Measurements from ENCODE around the gene SUSD6.
A peak's percentile ranks its signal among the peaks of the same experiment; 100 is the strongest.

The SUSD6 gene

DNA sequence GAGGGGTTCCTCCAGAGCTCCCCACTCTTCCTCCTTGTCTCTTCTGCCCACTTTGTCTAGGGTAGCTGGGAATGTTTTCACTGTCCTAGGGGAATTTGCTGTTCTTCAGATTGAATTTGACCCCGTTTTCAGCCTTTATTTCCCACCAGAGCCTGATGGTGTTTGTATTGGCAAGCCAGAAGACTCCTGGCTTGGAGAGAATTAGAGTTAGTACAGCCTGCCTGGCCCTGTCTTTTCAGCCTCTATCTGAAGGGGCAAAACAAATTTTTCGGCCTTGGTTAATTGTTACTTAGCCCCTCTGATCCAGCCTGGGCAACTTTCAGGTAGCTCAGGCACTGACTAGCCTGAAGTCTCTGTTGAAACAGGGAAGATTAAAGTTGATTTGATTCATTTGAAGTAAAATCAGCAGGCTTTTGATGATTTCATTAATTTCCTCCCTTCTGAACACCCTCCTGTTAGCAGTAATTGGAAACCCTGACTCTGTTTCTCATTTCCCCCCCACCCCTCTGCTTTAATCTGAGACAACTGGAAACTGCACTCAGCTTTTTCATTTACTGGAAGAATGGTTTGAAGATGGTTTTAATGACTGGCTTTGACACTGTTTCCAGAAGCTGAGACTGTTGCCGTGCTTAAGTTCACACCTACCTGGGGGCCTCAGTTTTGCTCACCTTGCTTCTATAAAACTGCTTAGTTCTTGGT, 63.3 kb downstream of the SUSD6 start:
- no peak for DNase-seq

DNA sequence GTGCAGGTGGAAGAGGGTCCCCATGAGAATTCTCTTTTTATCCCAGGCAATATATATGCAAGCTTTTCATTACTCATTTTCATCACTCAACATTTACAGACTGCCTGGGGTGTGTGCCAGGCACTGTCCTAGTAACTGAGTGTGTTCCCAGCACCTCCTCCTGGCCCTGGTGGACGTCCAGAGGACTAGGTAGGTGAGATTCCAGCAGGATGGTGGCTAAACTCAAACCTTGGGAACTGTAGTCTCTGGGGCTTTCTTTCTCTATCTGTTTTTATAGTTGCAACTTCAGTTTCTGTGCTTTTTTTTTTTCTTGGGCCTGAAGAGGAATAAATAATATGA, 63.8 kb downstream of the SUSD6 start:
- no peak for DNase-seq

DNA sequence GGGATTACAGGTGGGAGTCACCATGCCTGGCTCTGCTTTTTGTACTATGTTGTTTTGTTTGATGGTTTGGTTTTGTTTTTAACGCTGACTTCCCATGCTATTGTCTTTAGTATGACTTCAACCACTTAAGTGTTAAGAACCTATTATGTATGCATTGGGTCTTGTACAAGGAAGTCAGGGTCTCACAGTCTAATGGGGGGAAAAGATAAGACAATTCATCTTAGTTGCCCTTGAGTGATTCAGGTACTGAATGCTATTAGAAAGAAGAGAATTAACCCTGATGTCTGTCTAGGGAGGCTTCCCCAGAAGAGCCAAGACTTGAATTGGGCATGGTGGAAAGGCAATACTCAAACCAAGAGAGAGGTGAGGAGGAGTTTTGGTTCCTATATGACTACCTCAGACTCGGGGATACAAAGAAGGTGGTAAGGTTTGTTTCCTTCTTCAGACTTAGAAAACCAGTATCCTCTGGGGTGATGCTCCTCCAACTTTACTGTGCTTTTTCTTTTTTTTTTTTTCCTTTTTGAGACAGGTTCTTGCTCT, 64.6 kb downstream of the SUSD6 start:
- no peak for DNase-seq

DNA sequence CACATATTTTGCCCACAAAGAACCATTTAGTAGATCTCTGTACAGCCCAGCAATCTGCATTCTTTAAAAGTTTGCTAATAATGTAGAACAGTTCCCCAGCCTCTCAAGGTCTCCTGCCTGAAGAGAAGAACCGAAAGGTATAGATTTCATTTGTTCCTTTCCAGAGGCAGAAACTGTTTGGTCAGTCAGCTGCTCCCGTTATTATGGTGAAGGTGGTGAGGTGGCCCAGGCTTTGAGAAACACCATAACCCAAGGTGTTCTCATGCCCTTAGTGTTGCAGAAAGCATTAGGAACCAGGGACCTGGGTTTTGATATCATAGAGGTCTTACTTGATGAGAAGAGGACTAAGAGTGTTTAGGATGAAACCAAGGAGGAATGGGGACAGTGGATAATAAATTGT, 65.3 kb downstream of the SUSD6 start:
- DNase-seq: no peak

DNA sequence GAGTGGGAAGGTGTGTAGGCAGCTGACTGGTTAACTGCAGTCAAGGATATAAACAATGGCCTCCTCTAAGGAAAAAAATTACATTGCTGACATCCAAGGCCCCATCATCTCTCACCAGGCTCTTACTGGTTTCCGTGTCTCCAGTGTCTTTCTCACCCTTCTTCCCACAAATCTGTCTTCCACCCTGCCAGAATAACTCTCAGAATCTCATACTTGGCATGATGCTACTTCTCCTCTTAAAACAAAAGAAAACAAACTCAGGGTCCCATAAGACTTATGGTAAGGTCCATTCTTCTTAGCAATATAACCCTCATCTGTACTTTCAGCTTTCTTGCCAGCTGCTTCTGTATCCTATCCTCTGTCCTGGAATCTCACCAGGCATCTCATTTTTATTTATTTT, 68.9 kb downstream of the SUSD6 start:
- DNase-seq: no peak

DNA sequence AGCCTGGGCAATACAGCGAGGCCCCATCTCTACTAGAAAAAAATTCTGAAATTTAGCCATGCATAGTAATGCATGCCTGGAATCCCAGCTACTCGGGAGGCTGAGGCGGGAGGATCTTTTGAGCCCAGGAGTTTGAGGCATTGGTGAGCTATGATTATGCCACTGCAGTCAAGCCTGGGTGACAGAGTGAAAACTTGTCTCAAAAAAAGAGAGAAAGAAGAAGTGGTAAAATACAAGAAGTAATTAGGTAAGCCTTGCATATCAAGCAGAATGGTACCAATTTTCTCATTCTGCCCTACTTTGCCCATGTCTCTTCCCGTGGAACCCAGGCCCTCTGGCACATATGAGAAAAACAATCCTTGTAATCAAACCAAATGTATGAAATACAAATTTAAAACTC, 70.7 kb downstream of the SUSD6 start:
- no peak for DNase-seq

DNA sequence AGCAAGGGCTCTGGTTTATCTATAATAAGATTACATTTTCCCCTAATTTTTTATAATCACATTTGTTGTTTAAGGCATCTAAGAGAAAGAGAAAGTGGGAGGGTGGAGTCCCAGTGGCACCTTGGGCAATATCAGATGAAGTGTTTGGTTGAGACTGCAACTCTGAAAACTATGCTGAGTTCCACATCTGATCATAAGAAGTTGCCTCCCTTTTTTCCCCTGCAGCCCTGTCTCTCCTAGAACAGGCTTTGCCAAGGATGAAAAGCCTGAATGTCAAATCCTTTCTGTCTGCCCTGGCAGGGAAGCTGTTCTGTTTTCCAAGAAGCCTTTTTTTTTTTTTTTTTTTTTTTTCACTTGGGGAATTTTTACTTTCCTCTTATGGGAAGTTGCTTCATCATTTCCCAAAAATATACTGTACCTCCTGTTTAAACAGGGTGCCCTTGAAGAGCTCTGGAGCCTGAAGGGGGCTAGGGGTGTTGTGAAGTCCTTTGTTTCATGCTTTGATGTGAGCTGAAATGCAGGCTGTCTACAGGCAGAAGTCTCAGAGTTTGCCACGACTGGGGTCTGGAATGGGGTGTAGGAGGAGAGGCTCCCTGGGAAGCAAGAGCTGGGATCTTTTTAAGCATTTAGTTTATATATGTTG, 71.3 kb downstream of the SUSD6 start:
- no peak for DNase-seq

DNA sequence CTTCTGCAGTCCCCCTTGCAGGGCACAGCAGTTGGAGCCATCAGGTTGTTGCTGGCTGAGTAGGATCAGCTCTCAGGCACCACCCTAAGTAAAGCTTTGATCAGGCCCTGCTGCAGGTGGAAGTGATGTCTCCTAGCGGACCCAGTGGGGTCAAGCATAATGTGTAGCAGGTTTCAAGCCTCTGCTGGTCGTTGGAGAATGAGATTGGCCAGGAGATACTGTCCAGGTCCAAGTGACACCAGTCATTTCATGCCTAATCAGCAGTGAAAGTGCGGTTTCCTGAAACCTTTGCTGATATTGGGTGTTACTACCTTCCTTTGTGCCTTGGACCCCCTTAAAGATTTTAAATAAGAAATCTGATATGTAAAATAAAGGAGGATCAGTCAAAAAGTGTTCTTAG, 72.6 kb downstream of the SUSD6 start:
- DNase-seq: no peak

DNA sequence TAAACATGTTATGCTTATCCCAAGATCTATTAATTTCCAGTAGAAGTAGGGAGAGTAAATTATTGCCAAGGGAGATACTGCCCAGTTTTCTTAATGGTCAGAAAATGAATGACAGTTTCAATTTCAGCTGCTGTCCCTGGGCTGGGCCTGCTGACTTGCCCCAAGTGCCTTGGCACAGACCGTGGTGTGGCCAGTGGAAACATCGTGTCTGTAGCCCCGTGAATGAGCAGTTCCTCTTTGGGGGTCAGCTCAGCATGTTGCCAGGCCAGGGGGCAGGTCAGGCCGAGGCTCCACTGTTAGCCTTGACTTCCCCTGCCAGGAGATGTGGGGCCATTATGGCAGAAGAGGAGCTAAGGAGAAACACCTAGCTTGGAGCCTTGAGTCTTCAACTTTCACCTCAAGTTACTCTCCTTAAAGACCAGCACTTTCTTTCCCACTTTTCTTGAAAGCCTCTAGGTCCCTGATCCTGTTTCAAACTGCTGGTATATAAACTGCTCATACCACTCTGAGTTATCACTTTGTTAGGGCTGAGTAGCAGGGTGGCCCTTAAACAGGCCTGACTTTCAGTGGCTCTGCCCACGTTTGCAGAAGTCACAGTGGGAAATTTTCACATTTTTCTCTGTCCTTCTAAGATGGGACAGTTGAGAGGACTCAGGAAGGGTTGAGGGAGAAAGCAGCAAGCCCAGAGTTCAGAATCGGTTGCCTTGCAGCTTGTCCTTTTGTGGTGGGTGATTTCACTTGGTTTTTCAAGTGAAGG, 73.2 kb downstream of the SUSD6 start:
- no peak for DNase-seq

DNA sequence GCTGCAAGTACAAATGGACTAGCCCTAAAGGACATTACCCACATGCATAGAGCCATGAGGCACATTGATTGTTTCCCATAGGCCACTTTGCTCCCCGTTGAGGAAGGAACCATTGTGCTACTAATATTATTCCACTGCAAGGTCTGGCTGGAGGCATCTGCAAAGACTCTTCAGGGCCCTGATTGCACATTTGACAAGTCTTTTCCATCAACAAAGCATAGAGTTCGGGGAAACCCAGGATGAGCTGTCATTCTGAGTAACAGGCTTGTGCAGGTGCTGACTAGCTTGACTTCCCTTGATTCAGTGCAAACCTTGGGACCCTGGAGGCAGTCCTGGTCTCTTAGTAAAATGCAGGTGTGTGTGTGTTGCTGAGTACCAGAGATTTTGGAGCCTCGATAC, 73.8 kb downstream of the SUSD6 start:
- peak; percentile 37 for DNase-seq

DNA sequence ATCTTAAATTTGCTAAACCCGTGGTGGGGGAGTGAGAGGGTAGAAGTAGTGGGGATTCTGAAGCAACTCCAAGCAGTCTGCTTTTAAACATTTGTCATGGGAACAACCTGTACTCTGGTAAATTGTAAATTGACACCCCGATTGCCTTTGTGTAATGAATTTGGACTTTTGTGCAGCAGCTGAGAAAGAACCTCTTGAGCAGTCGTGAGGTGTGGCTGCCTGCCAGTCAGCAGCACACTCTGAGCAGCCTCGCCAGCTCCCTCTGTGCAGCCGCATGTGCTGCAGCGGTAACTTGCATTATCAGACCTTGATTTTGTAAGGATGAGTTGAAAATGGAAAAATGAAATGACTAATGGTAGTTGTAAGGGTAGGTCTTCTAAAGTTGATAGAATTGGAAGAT, 74.3 kb downstream of the SUSD6 start:
- no peak for DNase-seq

DNA sequence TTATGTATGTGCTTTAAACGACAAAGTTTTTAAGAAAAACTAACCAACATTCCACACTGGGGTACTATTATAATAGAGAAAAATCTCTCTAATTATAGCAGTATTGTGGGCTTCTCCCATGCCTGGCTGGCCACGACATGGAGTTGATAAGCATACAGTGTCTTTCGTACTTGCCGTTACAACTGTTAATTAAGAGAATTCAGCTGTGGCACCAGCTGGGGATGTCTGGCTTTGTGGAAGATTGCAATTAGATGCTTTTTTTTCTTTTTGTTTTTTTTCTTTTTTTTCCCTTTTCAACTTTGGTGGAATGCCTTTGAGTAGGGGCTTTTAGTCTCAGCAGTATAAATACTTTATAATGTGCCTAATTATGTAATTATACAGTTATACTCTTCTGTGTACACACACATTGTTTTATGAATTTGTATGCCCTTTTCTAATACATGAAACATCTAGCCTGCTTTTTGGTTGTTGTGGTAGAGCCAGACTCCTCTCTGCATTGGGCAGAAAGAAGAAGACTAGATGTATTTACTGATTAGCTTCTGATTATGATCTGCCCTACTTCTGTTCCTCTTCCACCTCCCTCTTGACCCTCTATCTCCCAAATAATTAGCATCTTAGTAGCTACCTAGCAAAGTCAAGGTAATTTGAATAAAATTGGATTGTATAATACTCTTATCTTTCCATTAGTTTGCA, 76.4 kb downstream of the SUSD6 start:
- no peak for DNase-seq

DNA sequence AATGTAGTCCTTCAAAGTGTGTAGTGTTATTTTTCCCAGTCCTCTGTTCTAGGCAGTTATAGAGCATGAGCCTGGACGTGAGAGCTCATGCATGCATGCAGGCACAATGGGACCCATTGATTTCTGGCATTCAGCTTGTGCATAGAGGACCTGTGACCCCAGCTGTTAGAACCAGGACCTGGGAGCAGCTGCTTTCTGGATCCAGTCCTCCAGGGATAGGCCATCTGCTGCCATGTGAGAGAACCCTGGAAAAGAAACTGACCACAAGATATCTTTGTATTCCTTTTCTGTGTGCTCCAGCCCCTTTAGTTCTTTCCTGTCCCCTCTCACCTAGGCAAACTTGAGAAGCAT, 76.9 kb downstream of the SUSD6 start:
- no peak for DNase-seq

DNA sequence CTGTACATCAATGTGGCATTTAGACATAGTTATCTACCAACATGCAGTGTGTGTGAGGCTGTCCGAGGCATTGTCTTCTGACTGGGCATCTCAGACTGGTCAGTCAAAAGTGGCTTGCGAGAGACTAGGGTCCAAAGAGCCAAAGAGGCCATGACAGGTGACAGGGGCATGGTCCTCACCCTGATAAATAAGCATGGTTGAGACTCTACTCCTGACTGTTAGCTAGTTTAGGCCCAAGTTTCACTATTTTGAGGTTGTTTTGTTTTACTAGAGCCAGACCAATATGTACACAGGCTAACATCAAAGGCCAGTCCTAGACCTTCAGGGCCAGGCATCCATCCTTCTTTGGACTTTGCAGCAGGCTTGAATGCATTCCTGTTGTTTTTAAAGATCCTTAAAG, 78.6 kb downstream of the SUSD6 start:
- no peak for DNase-seq

DNA sequence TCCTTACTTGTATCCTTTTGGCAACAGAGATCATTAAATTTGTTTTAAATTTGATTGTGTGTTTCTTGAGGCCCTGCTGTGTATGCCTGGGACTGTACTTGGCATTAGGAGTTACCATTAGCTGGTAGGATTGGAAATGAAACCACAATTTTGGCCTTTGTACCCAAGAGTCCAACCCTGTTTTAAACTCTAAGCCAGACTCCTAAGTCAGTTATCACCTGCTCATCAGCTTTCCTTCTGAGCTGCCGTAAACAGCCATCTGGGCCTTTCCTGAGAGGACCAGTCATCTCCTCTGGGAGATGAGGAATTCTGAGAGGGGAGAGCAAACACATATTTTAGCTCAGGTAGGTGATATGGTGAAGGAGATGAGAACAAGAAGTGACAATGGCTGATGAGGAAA, 81.2 kb downstream of the SUSD6 start:
- DNase-seq: no peak

DNA sequence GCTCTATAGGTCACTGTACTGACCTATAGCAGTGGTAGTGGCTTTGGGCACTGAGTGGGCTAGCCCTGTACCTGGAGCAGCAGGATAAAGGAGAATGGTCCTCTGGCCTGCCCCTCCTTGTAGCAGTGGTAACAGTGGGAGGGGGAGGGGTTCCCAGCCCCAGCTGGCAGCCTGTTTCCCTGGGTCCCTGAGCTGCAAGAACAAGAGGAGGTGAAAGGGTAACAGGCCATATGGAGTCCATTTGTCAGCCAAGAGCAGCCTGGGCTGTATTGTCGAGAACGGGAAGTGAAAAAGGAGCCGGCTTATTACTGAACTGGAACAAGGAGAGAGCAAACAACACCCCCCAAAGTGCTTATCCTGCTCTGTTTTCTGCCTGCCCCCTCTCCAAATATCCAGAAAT, 81.7 kb downstream of the SUSD6 start:
- no peak for DNase-seq

DNA sequence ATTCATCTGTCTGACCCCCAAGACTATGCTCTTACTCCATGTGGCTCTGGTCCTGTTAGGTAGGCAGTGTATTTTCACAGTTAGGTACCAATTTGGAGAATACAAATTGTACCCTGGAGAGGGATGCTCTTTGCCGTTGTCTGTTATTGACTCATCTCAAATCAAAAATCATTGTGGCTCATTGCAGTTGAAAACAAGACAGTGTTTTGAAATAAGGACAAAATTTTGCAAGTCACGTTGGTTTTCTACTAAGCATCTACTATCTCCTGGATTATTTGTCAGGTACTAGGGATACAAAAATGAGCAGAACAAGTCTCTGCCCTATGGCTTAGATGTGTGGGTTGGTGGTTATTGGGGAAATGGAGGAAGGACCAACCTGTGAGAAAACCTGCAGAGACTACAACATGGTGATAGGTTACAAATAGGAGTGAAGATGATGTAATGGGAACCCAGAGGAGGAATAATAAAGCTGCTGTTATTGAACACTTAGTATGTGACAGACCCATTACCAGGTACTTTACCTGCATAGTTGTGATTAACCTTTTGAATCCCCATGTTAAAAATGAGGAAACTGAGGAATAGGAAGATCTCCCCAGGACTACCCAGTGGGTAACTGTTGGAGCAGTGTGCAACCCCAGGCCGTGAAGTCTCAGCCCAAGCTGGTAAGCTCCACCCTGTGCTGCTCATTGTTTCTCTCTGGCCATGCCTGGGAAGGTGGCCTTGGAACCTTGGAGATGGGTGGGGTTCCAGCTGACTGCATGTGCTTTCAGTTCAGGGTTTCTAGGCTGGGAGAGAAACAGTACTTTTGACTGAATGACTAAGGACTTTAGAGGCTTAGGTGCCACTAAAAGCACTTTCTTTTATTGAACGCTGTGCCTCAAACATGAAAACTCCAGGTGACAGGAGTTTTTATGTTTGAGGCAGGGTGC, 82.7 kb downstream of the SUSD6 start:
- no peak for DNase-seq

DNA sequence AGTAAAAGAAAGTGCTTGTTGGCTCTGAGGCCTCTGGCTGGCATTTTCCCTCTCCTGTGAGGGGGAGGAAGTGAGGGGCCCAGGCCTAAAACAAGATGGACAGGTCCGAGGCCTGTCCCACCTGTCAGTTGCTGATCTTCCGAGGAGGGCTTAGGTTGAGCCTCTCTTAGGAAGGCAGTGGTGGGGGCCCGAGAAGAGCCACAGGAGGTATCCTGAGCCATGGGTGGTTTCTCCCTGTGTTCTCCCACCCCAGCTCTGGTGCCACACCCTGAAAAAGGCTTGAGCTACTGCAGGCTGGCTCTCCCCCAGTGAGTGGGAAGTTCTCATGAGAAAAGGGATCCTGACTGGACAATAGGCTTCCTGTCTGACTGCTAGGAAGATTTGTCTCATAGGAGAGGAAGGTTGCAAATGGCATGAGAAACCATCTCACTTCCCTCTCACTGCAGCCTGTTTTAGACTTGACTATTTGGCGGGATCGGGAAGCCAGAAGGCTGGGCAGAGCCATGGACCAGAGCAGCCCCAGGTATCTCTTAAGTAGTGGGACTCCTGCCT, 83.4 kb downstream of the SUSD6 start:
- no peak for DNase-seq

DNA sequence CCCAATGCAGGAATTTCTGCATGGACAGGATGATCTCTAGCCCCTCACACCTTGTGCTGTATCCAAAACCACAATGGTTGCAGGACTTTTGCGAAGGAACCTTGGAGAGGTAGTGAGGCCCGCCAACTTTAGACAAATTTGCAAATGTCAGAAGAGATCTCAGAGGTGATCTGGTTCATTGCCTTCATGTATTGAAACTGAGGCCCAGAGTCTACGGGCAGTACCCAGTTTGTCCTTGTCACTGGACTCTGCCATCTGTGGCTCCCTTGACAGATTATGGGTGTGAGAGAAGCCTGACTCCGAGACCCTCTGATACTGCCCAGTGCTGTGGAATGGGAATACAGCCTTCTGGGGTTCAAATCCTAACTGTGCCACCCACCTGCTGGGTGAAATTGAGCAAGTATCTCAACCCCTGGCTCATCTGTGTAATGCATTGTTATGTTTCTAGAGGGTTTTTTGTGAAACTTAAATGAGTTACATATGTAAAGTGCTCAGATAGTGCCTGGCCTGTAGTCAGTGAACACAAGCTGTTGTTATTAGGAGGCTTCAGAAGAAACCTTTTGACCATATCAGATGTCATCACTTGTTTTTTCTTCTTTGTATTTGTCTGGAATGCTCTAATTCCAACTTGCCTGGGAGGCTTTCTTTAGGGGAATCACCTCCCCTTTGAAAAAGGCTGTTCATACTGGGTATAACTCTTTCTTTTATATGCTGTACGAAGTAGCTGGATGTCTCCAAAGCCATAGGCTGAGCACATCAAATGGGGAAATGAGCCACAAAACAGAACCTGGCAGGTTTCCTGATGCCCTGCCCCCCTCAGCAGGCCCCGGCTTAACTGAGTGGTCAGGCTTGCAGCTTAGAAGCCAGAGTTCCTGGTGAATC, 84.2 kb downstream of the SUSD6 start:
- DNase-seq: no peak

DNA sequence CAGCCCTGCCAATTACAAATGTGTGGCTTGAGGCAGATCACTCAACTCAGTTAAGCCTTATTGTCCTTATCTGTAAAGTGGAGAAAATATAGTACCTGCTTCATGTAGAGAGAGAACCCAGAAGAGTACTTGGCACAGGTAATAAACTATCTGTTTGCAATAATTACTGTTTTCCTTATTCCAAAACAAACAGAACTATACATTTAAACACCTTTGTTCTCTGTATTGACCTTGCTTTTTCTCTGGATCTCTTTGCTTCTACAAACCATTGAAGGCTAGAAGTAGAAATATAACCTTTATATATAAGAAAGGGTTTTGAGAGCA, 84.8 kb downstream of the SUSD6 start:
- no peak for DNase-seq

All from kidney glomerular epithelial cell (primary cell).